GM18508 (cell line): ENCODE results near the gene NOVA2.

ENCODE experiments used
- ATAC-seq: cut with Tn5 transposase; IDR thresholded peaks from one replicate; pipeline ENCODE4 v1.9.1; 2021; ENCODE audit warnings: moderate number of reproducible peaks; ENCODE audit not compliant: insufficient read depth, unreplicated experiment

The NOVA2 gene

DNA sequence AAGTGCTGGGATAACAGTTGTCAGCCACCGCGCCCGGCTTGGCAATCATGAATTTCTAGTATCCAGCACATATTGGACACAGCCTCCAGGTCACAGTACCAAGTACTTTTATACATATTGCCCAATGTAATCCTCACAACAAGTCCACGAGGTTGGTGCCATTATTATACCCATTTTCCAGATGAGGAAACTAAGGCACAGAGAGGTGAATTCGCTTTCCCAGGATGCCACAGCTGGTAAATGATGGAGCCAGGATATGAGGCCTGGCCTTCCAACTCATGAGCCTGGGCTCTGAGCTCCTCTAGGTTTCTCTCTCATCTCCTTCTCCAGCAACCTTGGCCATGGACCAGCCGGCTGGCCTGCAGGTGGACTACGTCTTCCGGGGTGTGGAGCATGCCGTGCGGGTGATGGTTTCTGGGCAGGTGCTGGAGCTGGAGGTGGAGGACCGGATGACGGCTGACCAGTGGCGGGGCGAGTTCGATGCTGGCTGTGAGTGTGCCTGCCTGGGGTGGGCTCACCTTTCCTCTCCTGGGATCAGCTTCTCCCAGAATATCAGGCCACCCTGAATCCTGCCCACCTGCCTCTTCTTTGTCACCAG lies 29.1 kb upstream of the NOVA2 start:
- ATAC-seq: no peak

GRCh38 chr19:46000491-46001246 lies 27.0 kb upstream of the NOVA2 start:
- no peak for ATAC-seq

GRCh38 chr19:45999653-46000121 lies 26.0 kb upstream of the NOVA2 start:
- ATAC-seq: no peak

- no peak for ATAC-seq
These were observed 25.2 kb upstream of the NOVA2 start for GRCh38 chr19:45998834-45999233.

- no peak for ATAC-seq
These were observed 23.3 kb upstream of the NOVA2 start for GRCh38 chr19:45996933-45997332.

GRCh38 chr19:45995715-45996385 lies 22.2 kb upstream of the NOVA2 start:
- ATAC-seq: no peak

- ATAC-seq: peak; percentile 86
These were observed 21.5 kb upstream of the NOVA2 start, which contains the start of gene CCDC61 for GRCh38 chr19:45994998-45995714. CCDC61 (plus strand) TSS chr19:45995467; CDS start chr19:46003019, 7,552 bp downstream.

DNA sequence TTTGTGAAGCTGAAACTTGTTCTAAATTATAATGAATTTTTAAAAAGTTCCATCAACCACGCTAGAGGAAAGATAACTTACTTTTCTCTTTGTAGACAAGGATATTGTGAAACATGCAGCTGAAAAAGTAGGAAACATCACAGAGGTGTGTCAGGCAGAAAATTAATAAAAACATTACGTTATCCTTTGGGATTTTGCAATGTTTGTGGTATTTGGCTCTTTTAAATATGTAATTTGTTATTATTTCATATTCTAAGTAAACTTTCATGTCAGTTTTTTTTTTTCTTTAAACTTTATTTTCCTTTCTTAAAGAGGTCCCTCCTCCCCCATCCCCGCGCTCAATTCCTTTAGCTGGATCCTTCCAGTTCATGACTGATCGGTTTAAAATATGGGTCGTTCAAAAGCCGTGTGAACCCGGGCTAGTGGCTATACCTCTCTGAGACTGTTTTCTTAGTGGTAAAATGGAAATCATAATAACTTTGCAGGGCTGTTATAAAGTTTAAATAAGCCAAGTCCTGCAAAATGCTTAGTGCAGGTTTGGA lies 20.9 kb upstream of the NOVA2 start:
- no peak for ATAC-seq

- no peak for ATAC-seq
These were observed 16.6 kb upstream of the NOVA2 start for GRCh38 chr19:45990113-45990728.

GRCh38 chr19:45985321-45985720 lies 11.7 kb upstream of the NOVA2 start:
- no peak for ATAC-seq

DNA sequence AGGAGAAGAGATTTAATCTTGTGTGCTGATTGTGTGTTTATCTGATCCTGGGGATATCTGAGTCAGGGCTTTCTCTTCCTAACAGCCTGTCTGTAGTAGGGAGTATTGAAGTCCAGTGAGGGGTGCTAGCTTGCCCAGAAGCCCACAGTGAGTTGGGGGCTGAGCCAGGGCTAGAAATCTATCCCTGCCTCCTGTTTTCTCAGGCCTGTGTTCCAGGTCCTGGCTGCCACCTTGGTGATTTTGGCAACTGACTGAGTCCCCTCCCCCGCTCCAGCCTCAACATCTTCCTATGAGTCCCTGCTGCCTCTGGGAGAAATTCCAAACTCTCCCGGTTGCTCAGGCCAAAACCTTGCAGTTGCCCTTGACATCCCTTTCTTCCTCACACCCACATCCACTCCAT lies 7.7 kb upstream of the NOVA2 start:
- no peak for ATAC-seq

DNA sequence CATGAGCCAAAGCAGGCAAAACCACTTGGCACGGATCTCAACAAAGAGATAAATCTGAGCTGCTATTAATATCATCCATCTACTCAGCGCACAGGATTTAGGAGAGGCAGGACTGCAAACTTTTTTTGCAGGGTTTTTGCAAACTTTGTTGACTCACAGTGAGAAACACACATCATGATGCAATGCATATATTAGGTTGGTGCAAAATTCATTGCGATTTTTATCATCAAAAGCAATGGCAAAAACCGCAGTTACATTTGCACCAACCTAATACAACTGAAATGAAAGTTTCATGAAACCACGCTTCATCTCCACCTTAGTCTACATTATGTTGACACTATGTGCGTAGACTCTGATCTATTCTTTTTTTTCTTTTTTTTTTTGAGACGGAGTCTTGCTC lies 4.5 kb upstream of the NOVA2 start:
- no peak for ATAC-seq

DNA sequence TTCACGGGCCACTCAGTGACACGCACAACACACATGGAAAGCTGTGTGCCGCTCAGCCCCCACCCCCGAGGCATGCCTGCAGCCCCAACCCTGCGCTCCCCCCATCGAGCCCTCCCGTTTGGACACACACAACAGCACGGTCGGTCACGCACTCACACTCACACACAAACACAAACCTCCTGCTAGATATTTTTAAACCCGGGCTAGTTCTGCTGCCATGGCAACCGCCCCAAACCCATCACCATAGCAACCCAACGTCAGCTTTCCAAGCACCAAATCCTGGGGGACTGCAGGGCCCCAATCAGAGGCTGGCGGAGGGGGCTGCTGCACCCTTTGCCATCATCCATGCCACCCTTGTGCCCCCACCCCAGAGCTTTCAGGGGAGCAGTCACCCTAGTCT lies 2.5 kb upstream of the NOVA2 start:
- ATAC-seq: no peak

DNA sequence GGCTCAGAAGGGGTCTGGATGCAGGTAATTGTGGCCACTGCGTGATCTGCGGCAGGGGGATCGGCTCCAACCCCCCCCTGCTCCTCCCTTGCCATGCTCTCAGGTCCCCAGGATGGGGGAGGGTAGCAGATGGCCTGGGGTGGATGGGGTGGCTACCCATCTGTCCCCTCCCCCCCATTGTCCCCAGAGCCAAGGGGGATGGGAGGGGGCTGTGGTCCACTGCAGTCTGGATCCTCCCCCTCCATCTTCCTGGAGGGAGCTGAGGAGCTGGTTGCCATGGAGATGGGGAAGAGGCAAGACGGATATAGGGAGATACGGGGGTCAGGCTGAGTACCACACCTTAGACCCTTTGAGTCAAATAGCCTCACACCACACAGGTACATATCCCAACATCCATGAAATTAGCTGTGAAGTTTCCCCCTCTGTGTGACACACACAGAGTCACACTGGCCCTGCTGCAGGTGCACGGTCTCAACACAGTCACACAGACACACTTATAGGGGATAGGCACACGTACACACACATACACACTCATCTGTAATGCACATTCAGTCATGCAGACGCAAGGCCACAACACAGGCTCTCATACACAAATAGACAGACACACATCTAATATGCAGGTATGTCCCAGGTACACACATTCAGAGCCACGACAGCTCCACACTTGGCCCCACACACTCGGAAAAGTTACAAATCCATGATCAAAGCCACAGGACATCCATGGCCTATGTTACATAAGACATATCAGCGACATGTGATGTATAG lies 1.8 kb upstream of the NOVA2 start:
- no peak for ATAC-seq

- ATAC-seq: no peak
These were observed 621 bp downstream of the NOVA2 start for GRCh38 chr19:45972947-45973540.

- ATAC-seq: no peak
These were observed 1.4 kb downstream of the NOVA2 start for GRCh38 chr19:45972081-45972946.

GRCh38 chr19:45971260-45971902 lies 2.3 kb downstream of the NOVA2 start:
- no peak for ATAC-seq

- ATAC-seq: no peak
These were observed 4.0 kb downstream of the NOVA2 start for GRCh38 chr19:45969676-45970075.
